Panc1 (cell line): ENCODE results near the gene ZCWPW1.

Experiments used
- CTCF ChIP-seq: fragments of 450-650 bp; IDR thresholded peaks from 2 replicates; pipeline ENCODE4 v1.5.1; 2017; ENCODE audit warnings: mild to moderate bottlenecking
- POLR2AphosphoS5 ChIP-seq: IDR thresholded peaks from 2 replicates; pipeline ENCODE4 v1.6.1; 2012; ENCODE audit warnings: mild to moderate bottlenecking, low read depth, low read length, moderate library complexity

GRCh38 chr7:100437150-100438100 is 8.9 kb upstream of the ZCWPW1 start:
- no peak for TF ChIP-seq POLR2AphosphoS5
- no peak for TF ChIP-seq CTCF
